OCI-LY3 (cell line): ENCODE results near the gene HOXA5.

Experiments used
- H2AFZ ChIP-seq: fragments of 200-600, 300-600 bp; shearing (Covaris generic); 2 replicates; pipeline ENCODE4 v1.6.0; 2014; ENCODE audit warnings: antibody characterized with exemption, low read depth, low read length
- H3K27ac ChIP-seq: fragments of 200-600, 300-600 bp; sonication (generic); 2 replicates; pipeline ENCODE4 v1.5.1; 2014; ENCODE audit warnings: mild to moderate bottlenecking, low read length, moderate library complexity, mixed read lengths
- H3K27me3 ChIP-seq: fragments of 200-600, 300-600 bp; sonication (generic); 2 replicates; pipeline ENCODE4 v1.6.1; 2014; ENCODE audit warnings: low read depth, low read length, mixed read lengths
- H3K36me3 ChIP-seq: fragments of 200-600, 300-600 bp; sonication (generic); replicated peaks from 2 replicates; pipeline ENCODE3; 2014; ENCODE audit warnings: low read depth, low read length, mixed read lengths
- H3K4me1 ChIP-seq: fragments of 300-600, 200-600 bp; sonication (generic); 2 replicates; pipeline ENCODE4 v1.6.1; 2014; ENCODE audit warnings: low read length, mixed read lengths
- H3K4me2 ChIP-seq: fragments of 200-600, 300-600 bp; sonication (generic); 2 replicates; pipeline ENCODE4 v1.6.1; 2014; ENCODE audit warnings: low read length, mixed read lengths
- H3K4me3 ChIP-seq: fragments of 300-600, 200-600 bp; sonication (generic); 2 replicates; pipeline ENCODE4 v1.5.1; 2014; ENCODE audit warnings: antibody characterized with exemption, mild to moderate bottlenecking, low read length, moderate library complexity
- H3K79me2 ChIP-seq: fragments of 300-600, 200-600 bp; shearing (Covaris generic); 2 replicates; pipeline ENCODE4 v1.6.1; 2014; ENCODE audit warnings: mild to moderate bottlenecking, low read length, mixed read lengths
- H3K9ac ChIP-seq: fragments of 300-600, 200-600 bp; shearing (Covaris generic); 2 replicates; pipeline ENCODE4 v1.6.0; 2014; ENCODE audit warnings: mild to moderate bottlenecking, low read length, moderate library complexity
- H3K9me3 ChIP-seq: fragments of 200-600, 300-600 bp; shearing (Covaris generic); 2 replicates; pipeline ENCODE4 v1.6.1; 2014; ENCODE audit warnings: low read length, mixed read lengths; ENCODE audit not compliant: insufficient read depth
- H4K20me1 ChIP-seq: fragments of 200-600, 300-600 bp; sonication (generic); 2 replicates; pipeline ENCODE4 v1.6.1; 2016; ENCODE audit warnings: low read length, mixed read lengths; ENCODE audit not compliant: insufficient read depth
- CTCF ChIP-seq: fragments of 200-600, 300-600 bp; sonication (generic); IDR thresholded peaks from 2 replicates; pipeline ENCODE4 v1.5.1; 2014; ENCODE audit warnings: antibody characterized with exemption, low read length, low read depth
- EZH2phosphoT487 ChIP-seq: fragments of 200-600 bp; shearing (Covaris generic); IDR thresholded peaks from 2 replicates; pipeline ENCODE4 v1.6.1; 2018; ENCODE audit warnings: antibody characterized with exemption, mixed run types, low read depth

Gene HOXA5

GRCh38 chr7:27148756-27149641 is 5.5 kb upstream of the HOXA5 start:
- Histone ChIP-seq H3K9me3 (no peaks in the 10 kb centered on the region), H3K4me2 (peak overlapping the region; percentile 97), H3K36me3 (no peaks in the 10 kb centered on the region), H3K4me3 (peak overlapping the region; percentile 83), H4K20me1 (no peaks in the 10 kb centered on the region), H3K79me2 (peaks cover 12% of the 10 kb centered on the region), H3K27ac (no peak overlapping the region), H3K9ac (peak overlapping the region; percentile 72; the same call in 1 of the 2 replicates), H3K27me3 (no peaks in the 10 kb centered on the region), H3K4me1 (peaks cover 10% of the 10 kb centered on the region; the same call in 1 of the 2 replicates), H2AFZ (no peak overlapping the region)
- TF ChIP-seq EZH2phosphoT487 (no peak), CTCF (no peak)

- Histone ChIP-seq H3K9me3 (no peaks in the 10 kb centered on the region), H4K20me1 (no peaks in the 10 kb centered on the region), H3K4me1 (peaks cover 10% of the 10 kb centered on the region; the same call in 1 of the 2 replicates), H3K27me3 (no peaks in the 10 kb centered on the region), H2AFZ (no peak overlapping the region), H3K27ac (no peak overlapping the region), H3K4me3 (no peak overlapping the region), H3K4me2 (no peak overlapping the region), H3K9ac (no peak overlapping the region), H3K79me2 (peaks cover 12% of the 10 kb centered on the region), H3K36me3 (no peaks in the 10 kb centered on the region)
- no peak for TF ChIP-seq CTCF
- no peak for TF ChIP-seq EZH2phosphoT487
Observed at GRCh38 chr7:27148031-27148755, 4.7 kb upstream of the HOXA5 start.

GRCh38 chr7:27147199-27148030 is 3.9 kb upstream of the HOXA5 start, which contains the start of gene HOXA6:
Gene HOXA6 (minus strand): TSS chr7:27147774. CDS start chr7:27147749, 25 bp downstream.
- Histone ChIP-seq H3K36me3 (no peaks in the 10 kb centered on the region), H3K4me3 (no peak within 1 kb of the TSS), H3K79me2 (peaks cover 12% of the 10 kb centered on the region), H3K27ac (no peak within 1 kb of the TSS), H3K9ac (no peak within 1 kb of the TSS), H3K27me3 (no peaks in the 10 kb centered on the region), H3K9me3 (no peaks in the 10 kb centered on the region), H4K20me1 (no peaks in the 10 kb centered on the region), H2AFZ (no peak within 1 kb of the TSS), H3K4me2 (no peak within 1 kb of the TSS), H3K4me1 (peaks cover 10% of the 10 kb centered on the region; the same call in 1 of the 2 replicates)
- TF ChIP-seq CTCF (no peak), EZH2phosphoT487 (no peak)
